Body of pancreas (tissue), 4 donors: Measurements from ENCODE around the gene PTPA. TPM values are rescaled to one million over a fixed set of nuclear protein-coding genes. Genes with fewer than 3 reads are reported as not detected.

Source experiments
- ATAC-seq: fragments of 150-250 bp; one replicate; pipeline ENCODE4 v1.9.1; 2016
- DNase-seq, 4 donors: peaks; one replicate each; pipeline ENCODE4 v3.0.0-alpha.2; 2019
- H3K27ac ChIP-seq, 4 donors: fragments of 200-600 bp; sonication (generic); 1 replicate in 3 of 4; 2 replicates in 1 of 4; pipeline versions ENCODE4 v1.5.1 to v1.6.1; 2016 to 2019; ENCODE audit warnings: mild to moderate bottlenecking in 1 of 4, mixed read lengths in 1 of 4, moderate library complexity in 1 of 4
- H3K27me3 ChIP-seq, 2 donors: fragments of 200-600 bp; sonication (generic); one replicate each; pipeline ENCODE4 v1.6.0; 2016; ENCODE audit warnings: mild to moderate bottlenecking in 1 of 2
- H3K36me3 ChIP-seq, 2 donors: fragments of 200-600 bp; sonication (generic); replicated peaks in 1 of 2; 2 replicates each; pipeline ENCODE4 v1.5.1; 2016; ENCODE audit warnings: low read depth in 2 of 2; ENCODE audit not compliant: insufficient read depth in 1 of 2
- H3K4me1 ChIP-seq: fragments of 200-600 bp; sonication (generic); one replicate; pipeline ENCODE4 v1.6.0; 2016
- H3K4me3 ChIP-seq, 2 donors: fragments of 200-600 bp; sonication (generic); 1 replicate in 1 of 2; 2 replicates in 1 of 2; pipeline ENCODE4 v1.5.1; 2016 to 2019
- H3K9me3 ChIP-seq, 3 donors: fragments of 200-600 bp; sonication (generic); 1 replicate in 2 of 3; 2 replicates in 1 of 3; pipeline ENCODE4 v1.5.1; 2016
- POLR2A ChIP-seq, 3 donors: fragments of 450-650 bp; IDR thresholded peaks; one replicate each; pipeline ENCODE4 v1.6.1; 2016; ENCODE audit warnings: antibody characterized with exemption in 3 of 3, mild to moderate bottlenecking in 2 of 3
- WGBS, 2 donors: methylation state at CpG; one replicate each; pipeline ENCODE4 v1.1.5; 2017; 5-methylcytosine and 5-hydroxymethylcytosine counted together
- intact Hi-C: fragments of 100-400 bp; cut with DNase I; formaldehyde crosslinking; loops from one replicate; pipeline ENCODE4 v1.15.1; 2023
- total RNA-seq, 2 donors: library from RNA; depleted of rRNA; stranded (reverse); fragments of >200 nt; gene quantifications; one replicate each; pipeline ENCODE4 v1.1.0, GENCODE V29; 2016
- TF ChIP-seq, protein P1 (sequence below), 7 experiments: fragments of 450-650 bp in 4 of 7; fragments of 200-600 bp in 3 of 7; sonication (generic) in 3 of 7; IDR thresholded peaks; one replicate each; pipeline ENCODE4 v1.5.1; 2016 to 2019; ENCODE audit warnings: antibody characterized with exemption in 7 of 7

The PTPA gene
- total RNA-seq, 2 donors from 2014 or later = 32.7 to 52.1 TPM

DNA sequence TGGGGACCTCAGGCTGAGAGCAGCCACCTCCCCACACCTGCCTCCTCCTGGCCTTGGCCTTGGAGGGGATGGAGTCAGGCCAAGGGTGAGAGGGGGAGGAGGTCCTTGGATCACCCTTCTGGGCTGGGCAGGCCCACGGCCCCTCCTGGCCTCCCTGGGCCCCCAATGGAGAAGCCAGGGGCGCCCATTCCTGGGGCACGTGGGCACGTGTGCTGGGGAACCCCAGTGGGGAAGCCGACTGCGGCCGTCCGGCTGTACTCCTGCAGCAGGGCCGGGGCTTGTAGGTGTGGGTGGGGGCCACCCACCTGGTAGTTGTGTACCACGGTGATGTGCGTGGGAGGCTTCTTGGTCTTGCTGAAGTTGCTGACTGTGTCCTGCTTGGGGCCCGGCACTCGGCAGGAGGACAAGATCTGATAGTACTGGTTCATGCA is 9.1 kb upstream of the PTPA start:
- peak in 2 of 4 donors; percentile 53 to 54 for DNase-seq

DNA sequence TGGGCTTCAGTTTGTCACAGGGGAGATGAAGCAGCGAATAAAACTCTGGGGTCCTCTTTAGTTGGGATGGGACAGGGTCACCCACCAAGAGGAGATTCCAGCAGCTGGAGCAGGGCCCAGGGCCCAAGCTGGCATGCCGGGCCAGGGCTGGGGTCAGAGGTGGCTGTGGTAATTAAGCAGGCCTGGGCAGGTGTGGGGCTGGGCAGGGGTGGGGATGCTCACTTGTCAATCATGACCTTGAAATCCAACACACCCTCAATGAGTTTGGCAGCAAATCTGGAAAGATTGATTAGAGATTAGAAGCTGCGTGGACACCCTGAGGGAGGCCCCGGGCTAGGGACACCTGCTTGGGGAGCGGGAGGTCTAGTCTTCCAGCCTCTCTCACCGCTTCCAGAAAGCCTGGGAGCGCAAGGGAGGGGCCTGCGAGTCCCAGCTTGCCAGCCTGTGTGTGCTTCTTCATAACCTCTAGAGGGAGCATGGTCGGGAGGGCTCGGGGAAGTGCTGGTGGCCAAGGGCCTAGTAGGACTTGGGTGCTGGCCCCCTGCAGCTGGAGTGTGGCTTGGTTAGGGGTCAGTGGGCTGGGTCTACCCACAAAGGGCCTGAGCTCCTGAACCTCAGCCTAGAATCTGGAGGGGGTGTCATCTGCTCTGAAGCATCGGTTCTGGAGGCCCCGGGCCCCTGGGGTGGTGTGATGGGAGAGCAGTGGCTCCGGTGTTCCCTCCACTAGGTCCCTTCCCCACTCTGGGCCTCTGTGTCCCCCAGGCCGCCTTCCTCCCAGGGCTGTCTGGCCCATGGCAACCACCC is 8.2 kb upstream of the PTPA start:
- Histone ChIP-seq H3K27me3 (no peaks in the 10 kb centered on the region), H3K36me3 (peaks cover 0 to 2% of the 10 kb centered on the region in 2 donors), H3K9me3 (no peaks in the 10 kb centered on the region), H3K27ac (peak overlapping the region in 3 of 4 donors; percentile 9 to 61 (median 28)), H3K4me3 (no peak overlapping the region), H3K4me1 (peaks cover 58% of the 10 kb centered on the region)
- 34 to 39% methylated on average over 7 to 13 of the region's 14 CpGs for WGBS, 2 donors
- ATAC-seq = peak; percentile 69
- intact Hi-C loops = no loop called here
- TF ChIP-seq, protein P1, sequence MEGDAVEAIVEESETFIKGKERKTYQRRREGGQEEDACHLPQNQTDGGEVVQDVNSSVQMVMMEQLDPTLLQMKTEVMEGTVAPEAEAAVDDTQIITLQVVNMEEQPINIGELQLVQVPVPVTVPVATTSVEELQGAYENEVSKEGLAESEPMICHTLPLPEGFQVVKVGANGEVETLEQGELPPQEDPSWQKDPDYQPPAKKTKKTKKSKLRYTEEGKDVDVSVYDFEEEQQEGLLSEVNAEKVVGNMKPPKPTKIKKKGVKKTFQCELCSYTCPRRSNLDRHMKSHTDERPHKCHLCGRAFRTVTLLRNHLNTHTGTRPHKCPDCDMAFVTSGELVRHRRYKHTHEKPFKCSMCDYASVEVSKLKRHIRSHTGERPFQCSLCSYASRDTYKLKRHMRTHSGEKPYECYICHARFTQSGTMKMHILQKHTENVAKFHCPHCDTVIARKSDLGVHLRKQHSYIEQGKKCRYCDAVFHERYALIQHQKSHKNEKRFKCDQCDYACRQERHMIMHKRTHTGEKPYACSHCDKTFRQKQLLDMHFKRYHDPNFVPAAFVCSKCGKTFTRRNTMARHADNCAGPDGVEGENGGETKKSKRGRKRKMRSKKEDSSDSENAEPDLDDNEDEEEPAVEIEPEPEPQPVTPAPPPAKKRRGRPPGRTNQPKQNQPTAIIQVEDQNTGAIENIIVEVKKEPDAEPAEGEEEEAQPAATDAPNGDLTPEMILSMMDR (IDR thresholded peaks at IDR 0.05) = peak; percentile 42 to 65 (median 57)
- no peak for TF ChIP-seq POLR2A (IDR thresholded peaks at IDR 0.05)
- DNase-seq = peak; percentile 72 to 83 (median 81)

More for the DNA sequence above, 9.1 kb upstream of the PTPA start:
- intact Hi-C loops = no loop called here
- TF ChIP-seq, protein P1 (IDR thresholded peaks at IDR 0.05) = no peak
- TF ChIP-seq POLR2A (IDR thresholded peaks at IDR 0.05) = no peak
- Histone ChIP-seq H3K27ac (peak overlapping the region; percentile 9 to 65 (median 44)), H3K4me1 (peaks cover 49% of the 10 kb centered on the region), H3K9me3 (no peaks in the 10 kb centered on the region), H3K4me3 (no peak overlapping the region), H3K27me3 (no peaks in the 10 kb centered on the region), H3K36me3 (peaks cover 0 to 2% of the 10 kb centered on the region in 2 donors)
- no peak for ATAC-seq
- WGBS, 2 donors = 50 to 60% methylated on average over 2 to 13 of the region's 13 CpGs

DNA sequence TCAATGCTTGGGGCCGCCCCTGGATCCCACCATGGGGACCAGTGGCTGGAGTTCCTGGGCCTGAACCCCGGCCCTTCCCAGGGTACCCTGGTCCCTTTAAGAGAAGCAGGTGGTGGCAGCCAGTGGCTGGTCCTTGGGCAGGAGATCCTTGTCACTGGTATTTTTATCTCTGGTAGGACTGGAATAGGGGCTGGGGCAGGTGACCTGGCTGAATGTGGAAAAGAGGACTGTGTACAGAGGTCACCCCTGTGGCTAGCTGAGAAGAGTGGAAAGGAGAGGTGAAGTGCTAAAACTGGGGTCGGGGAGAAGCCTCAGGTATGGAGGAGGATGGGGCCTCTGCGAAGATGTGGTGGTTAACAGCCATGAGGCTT is 7.6 kb upstream of the PTPA start:
- Histone ChIP-seq H3K36me3 (no peaks in the 10 kb centered on the region), H3K9me3 (no peaks in the 10 kb centered on the region), H3K4me3 (no peak overlapping the region), H3K4me1 (peaks cover 64% of the 10 kb centered on the region), H3K27me3 (no peaks in the 10 kb centered on the region), H3K27ac (peak overlapping the region in 3 of 4 donors; percentile 9 to 61 (median 28))
- 58 to 62% methylated on average over 3 to 4 of the region's 4 CpGs for WGBS, 2 donors
- TF ChIP-seq, protein P1 (IDR thresholded peaks at IDR 0.05) = no peak
- no peak for TF ChIP-seq POLR2A (IDR thresholded peaks at IDR 0.05)
- intact Hi-C loops = no loop called here
- DNase-seq = no peak
- no peak for ATAC-seq

DNA sequence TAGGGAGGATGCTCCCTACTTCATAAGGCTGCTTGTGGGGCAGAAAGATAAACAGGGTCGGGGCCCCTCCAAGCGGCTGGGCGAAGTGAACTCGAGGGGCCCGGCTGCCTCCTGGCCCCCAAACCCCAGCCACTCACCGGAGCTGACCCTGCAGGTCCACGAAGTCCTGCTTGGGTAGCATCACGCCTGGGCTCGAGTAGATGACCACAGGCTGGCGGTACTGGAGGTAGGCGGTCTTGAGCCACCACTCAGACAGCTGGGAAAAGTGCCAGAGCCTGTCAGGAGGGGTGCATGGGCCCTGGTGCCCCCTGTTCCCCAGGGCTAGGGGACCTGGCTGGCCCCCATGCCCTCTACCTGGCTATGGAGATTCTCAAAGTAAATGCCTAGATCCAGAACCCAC is 7.2 kb upstream of the PTPA start:
- Histone ChIP-seq H3K4me1 (peaks cover 69% of the 10 kb centered on the region), H3K27me3 (no peaks in the 10 kb centered on the region), H3K9me3 (no peaks in the 10 kb centered on the region), H3K36me3 (no peaks in the 10 kb centered on the region), H3K4me3 (no peak overlapping the region), H3K27ac (peak overlapping the region in 3 of 4 donors; percentile 9 to 61 (median 28))
- intact Hi-C loops = no loop called here
- ATAC-seq = no peak
- no peak for DNase-seq
- TF ChIP-seq POLR2A (IDR thresholded peaks at IDR 0.05) = no peak
- TF ChIP-seq, protein P1 (IDR thresholded peaks at IDR 0.05) = no peak
- WGBS, 2 donors = 64 to 67% methylated on average over 8 to 10 of the region's 11 CpGs
